Upper lobe of left lung (tissue), 6 donors: ENCODE measurements around the gene ANO4. TPM values are rescaled to one million over a fixed set of nuclear protein-coding genes. Genes with fewer than 3 reads are reported as not detected.

Source experiments
- ATAC-seq, 2 donors: fragments of 200-7000 bp; cut with Tn5 transposase; one replicate each; pipeline ENCODE4 v1.9.1; 2022; ENCODE audit warnings: mild to moderate bottlenecking in 2 of 2, moderate library complexity in 2 of 2; ENCODE audit not compliant: low FRiP score in 2 of 2
- DNase-seq, 2 donors: peaks; one replicate each; pipeline ENCODE4 v3.0.0-alpha.2; 2019 to 2020
- H3K27ac ChIP-seq, 4 donors: fragments of 200-600 bp; sonication (generic); one replicate each; pipeline ENCODE4 v1.5.1; 2016 to 2019
- H3K27me3 ChIP-seq, 4 donors: fragments of 200-600 bp; sonication (generic); one replicate each; pipeline ENCODE4 v1.5.1; 2017 to 2019
- H3K36me3 ChIP-seq, 4 donors: fragments of 200-600 bp; sonication (generic); one replicate each; pipeline ENCODE4 v1.5.1; 2016 to 2019
- H3K4me1 ChIP-seq, 4 donors: fragments of 200-600 bp; sonication (generic); one replicate each; pipeline ENCODE4 v1.5.1; 2018 to 2019
- H3K4me3 ChIP-seq, 4 donors: fragments of 200-600 bp; sonication (generic); one replicate each; pipeline ENCODE4 v1.5.1; 2017 to 2019; ENCODE audit warnings: mild to moderate bottlenecking in 2 of 4, moderate library complexity in 1 of 4
- H3K9me3 ChIP-seq, 4 donors: fragments of 200-600 bp; sonication (generic); one replicate each; pipeline ENCODE4 v1.5.1; 2018 to 2019
- EP300 ChIP-seq, 4 donors: sonication (generic); formaldehyde crosslinking; IDR thresholded peaks; one replicate each; pipeline ENCODE4 v1.5.1; 2017; ENCODE audit warnings: antibody characterized with exemption in 4 of 4, control low read depth in 2 of 4
- POLR2A ChIP-seq, 4 donors: fragments of 450-650 bp; IDR thresholded peaks; one replicate each; pipeline ENCODE4 v1.5.1; 2016 to 2017; ENCODE audit warnings: antibody characterized with exemption in 4 of 4, mild to moderate bottlenecking in 2 of 4
- POLR2AphosphoS5 ChIP-seq, 2 donors: sonication (generic); formaldehyde crosslinking; IDR thresholded peaks; one replicate each; pipeline ENCODE4 v1.5.1; 2017; ENCODE audit warnings: antibody characterized with exemption in 2 of 2
- WGBS, 2 donors: methylation state at CpG; one replicate each; pipeline ENCODE4 v1.1.5; 2017 to 2018; 5-methylcytosine and 5-hydroxymethylcytosine counted together
- total RNA-seq, 6 donors: library from RNA; depleted of rRNA in 4 of 6; stranded (reverse); fragments of >200 nt in 4 of 6; gene quantifications; one replicate each; pipeline versions ENCODE4 v1.1.0 to v1.2.1, GENCODE V29; 2016 to 2021
- TF ChIP-seq, protein P1 (sequence below), 6 experiments: fragments of 450-650 bp in 4 of 6; fragments of 200-600 bp in 2 of 6; sonication (generic) in 2 of 6; IDR thresholded peaks; one replicate each; pipeline ENCODE4 v1.5.1; 2016 to 2019; ENCODE audit warnings: antibody characterized with exemption in 6 of 6
- donor health status: DM: no; HTN: no; CAD: no; lungs with moderate emphysema.
- donor health status: DM: no; HTN: yes; CAD: no; lungs with severe emphysema.

Gene ANO4
- 1 to 10 TPM in 1 of 6 donors, under 1 TPM in 2, not detected in 3; 0.17 to 1.2 (median 0.30) TPM for total RNA-seq

GRCh38 chr12:100794441-100795173 is at the start of gene ANO4:
Gene ANO4 (plus strand): TSS chr12:100794776. CDS start chr12:100901786, 107,010 bp downstream.
- H3K4me3 ChIP-seq: peak within 1 kb of the TSS in 1 of 4 donors; percentile 0
- H3K27me3 ChIP-seq: no peaks in the 10 kb centered on the region
- ATAC-seq (no peak), DNase-seq (no peak)
- no peaks in the 10 kb centered on the region for H3K36me3 ChIP-seq
- 11 to 14% methylated on average over 18 of the region's 18 CpGs for WGBS, 2 donors
- no peak within 1 kb of the TSS for H3K27ac ChIP-seq
- H3K4me1 ChIP-seq: no peaks in the 10 kb centered on the region
- TF ChIP-seq EP300 (IDR thresholded peaks at IDR 0.05) (no peak), POLR2A (IDR thresholded peaks at IDR 0.05) (no peak), POLR2AphosphoS5 (IDR thresholded peaks at IDR 0.05) (no peak)
- TF ChIP-seq, protein P1, sequence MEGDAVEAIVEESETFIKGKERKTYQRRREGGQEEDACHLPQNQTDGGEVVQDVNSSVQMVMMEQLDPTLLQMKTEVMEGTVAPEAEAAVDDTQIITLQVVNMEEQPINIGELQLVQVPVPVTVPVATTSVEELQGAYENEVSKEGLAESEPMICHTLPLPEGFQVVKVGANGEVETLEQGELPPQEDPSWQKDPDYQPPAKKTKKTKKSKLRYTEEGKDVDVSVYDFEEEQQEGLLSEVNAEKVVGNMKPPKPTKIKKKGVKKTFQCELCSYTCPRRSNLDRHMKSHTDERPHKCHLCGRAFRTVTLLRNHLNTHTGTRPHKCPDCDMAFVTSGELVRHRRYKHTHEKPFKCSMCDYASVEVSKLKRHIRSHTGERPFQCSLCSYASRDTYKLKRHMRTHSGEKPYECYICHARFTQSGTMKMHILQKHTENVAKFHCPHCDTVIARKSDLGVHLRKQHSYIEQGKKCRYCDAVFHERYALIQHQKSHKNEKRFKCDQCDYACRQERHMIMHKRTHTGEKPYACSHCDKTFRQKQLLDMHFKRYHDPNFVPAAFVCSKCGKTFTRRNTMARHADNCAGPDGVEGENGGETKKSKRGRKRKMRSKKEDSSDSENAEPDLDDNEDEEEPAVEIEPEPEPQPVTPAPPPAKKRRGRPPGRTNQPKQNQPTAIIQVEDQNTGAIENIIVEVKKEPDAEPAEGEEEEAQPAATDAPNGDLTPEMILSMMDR (IDR thresholded peaks at IDR 0.05): no peak
- H3K9me3 ChIP-seq: no peaks in the 10 kb centered on the region

- H3K4me3 ChIP-seq: no peak overlapping the region
- 77 to 90% methylated on average over 3 of the region's 3 CpGs for WGBS, 2 donors
- DNase-seq (no peak), ATAC-seq (no peak)
- no peaks in the 10 kb centered on the region for H3K27me3 ChIP-seq
- TF ChIP-seq, protein P1 (IDR thresholded peaks at IDR 0.05): no peak
- TF ChIP-seq POLR2A (IDR thresholded peaks at IDR 0.05) (no peak), POLR2AphosphoS5 (IDR thresholded peaks at IDR 0.05) (no peak), EP300 (IDR thresholded peaks at IDR 0.05) (no peak)
- H3K9me3 ChIP-seq: no peaks in the 10 kb centered on the region
- H3K27ac ChIP-seq: no peak overlapping the region
- no peaks in the 10 kb centered on the region for H3K4me1 ChIP-seq
- H3K36me3 ChIP-seq: no peaks in the 10 kb centered on the region
Measured at GRCh38 chr12:100745378-100746071, 49.1 kb upstream of the ANO4 start.

DNA sequence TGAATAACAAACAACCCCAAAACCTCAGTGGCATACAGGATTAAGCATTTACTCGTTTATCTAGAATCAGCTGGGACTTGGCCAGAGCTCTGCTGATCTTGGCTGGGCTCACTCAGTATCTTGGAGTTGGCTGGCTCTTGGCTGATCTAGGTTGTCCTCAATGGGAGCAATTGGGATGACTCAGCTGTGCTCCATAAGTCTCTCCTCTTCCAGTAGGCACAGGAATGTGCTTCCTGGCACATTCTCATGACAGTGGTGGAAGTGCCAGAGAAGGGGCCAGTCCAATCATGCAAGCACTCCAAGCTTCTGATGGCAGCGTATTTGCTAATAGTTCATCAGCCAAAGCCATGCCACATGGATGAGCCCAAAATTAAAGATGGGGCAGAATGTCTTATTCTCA is 41.7 kb upstream of the ANO4 start:
- TF ChIP-seq POLR2AphosphoS5 (IDR thresholded peaks at IDR 0.05) (no peak), POLR2A (IDR thresholded peaks at IDR 0.05) (no peak)
- H3K9me3 ChIP-seq: peaks cover 0 to 4% (median 2%) of the 10 kb centered on the region in 4 donors
- H3K27me3 ChIP-seq: no peaks in the 10 kb centered on the region
- H3K4me1 ChIP-seq: no peaks in the 10 kb centered on the region
- DNase-seq: no peak
- no peaks in the 10 kb centered on the region for H3K36me3 ChIP-seq
- 68 to 72% methylated on average over 2 of the region's 2 CpGs for WGBS, 2 donors
- ATAC-seq: no peak
- no peak overlapping the region for H3K27ac ChIP-seq
- no peak overlapping the region for H3K4me3 ChIP-seq

- Histone ChIP-seq H3K27me3 (no peaks in the 10 kb centered on the region), H3K4me1 (no peaks in the 10 kb centered on the region), H3K36me3 (no peaks in the 10 kb centered on the region), H3K9me3 (peaks cover 0 to 4% (median 2%) of the 10 kb centered on the region in 4 donors), H3K27ac (no peak overlapping the region), H3K4me3 (no peak overlapping the region)
- no peak for DNase-seq
- TF ChIP-seq EP300 (IDR thresholded peaks at IDR 0.05): no peak
- no peak for TF ChIP-seq POLR2AphosphoS5 (IDR thresholded peaks at IDR 0.05)
- TF ChIP-seq POLR2A (IDR thresholded peaks at IDR 0.05): no peak
- TF ChIP-seq, protein P1 (IDR thresholded peaks at IDR 0.05): no peak
- WGBS, 2 donors: 74 to 77% methylated on average over 2 of the region's 2 CpGs
- ATAC-seq: no peak
Measured at GRCh38 chr12:100753837-100754236, 40.7 kb upstream of the ANO4 start.

- WGBS, 2 donors: 81 to 100% methylated on average over 1 of the region's 1 CpG
- Histone ChIP-seq H3K27me3 (no peaks in the 10 kb centered on the region), H3K9me3 (peaks cover 0 to 4% (median 2%) of the 10 kb centered on the region in 4 donors), H3K27ac (no peak overlapping the region), H3K4me1 (no peaks in the 10 kb centered on the region), H3K36me3 (no peaks in the 10 kb centered on the region), H3K4me3 (no peak overlapping the region)
- DNase-seq: no peak
- no peak for ATAC-seq
- TF ChIP-seq, protein P1 (IDR thresholded peaks at IDR 0.05): no peak
- TF ChIP-seq POLR2AphosphoS5 (IDR thresholded peaks at IDR 0.05): no peak
- no peak for TF ChIP-seq POLR2A (IDR thresholded peaks at IDR 0.05)
- TF ChIP-seq EP300 (IDR thresholded peaks at IDR 0.05): no peak
Measured at GRCh38 chr12:100755186-100755585, 39.4 kb upstream of the ANO4 start.
